OCI-LY7 (cell line): Measurements from ENCODE around the gene CLPTM1.

Source experiments
- EZH2phosphoT487 ChIP-seq: fragments of 200-600 bp; sonication (generic); IDR thresholded peaks from 2 replicates; pipeline ENCODE4 v1.6.1; 2018; ENCODE audit warnings: low read depth, borderline replicate concordance, mild to moderate bottlenecking, mixed run types, antibody characterized with exemption, low read length, moderate library complexity, mixed read lengths
- TF ChIP-seq, protein P1 (sequence below): fragments of 200-600 bp; sonication (generic); conservative IDR thresholded peaks from 2 replicates; pipeline ENCODE4 v1.5.1; 2014; ENCODE audit warnings: mild to moderate bottlenecking, antibody characterized with exemption, low read length, moderate library complexity, mixed read lengths

GRCh38 chr19:44987148-44987675, 32.0 kb downstream of the CLPTM1 start:
- TF ChIP-seq, protein P1, sequence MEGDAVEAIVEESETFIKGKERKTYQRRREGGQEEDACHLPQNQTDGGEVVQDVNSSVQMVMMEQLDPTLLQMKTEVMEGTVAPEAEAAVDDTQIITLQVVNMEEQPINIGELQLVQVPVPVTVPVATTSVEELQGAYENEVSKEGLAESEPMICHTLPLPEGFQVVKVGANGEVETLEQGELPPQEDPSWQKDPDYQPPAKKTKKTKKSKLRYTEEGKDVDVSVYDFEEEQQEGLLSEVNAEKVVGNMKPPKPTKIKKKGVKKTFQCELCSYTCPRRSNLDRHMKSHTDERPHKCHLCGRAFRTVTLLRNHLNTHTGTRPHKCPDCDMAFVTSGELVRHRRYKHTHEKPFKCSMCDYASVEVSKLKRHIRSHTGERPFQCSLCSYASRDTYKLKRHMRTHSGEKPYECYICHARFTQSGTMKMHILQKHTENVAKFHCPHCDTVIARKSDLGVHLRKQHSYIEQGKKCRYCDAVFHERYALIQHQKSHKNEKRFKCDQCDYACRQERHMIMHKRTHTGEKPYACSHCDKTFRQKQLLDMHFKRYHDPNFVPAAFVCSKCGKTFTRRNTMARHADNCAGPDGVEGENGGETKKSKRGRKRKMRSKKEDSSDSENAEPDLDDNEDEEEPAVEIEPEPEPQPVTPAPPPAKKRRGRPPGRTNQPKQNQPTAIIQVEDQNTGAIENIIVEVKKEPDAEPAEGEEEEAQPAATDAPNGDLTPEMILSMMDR: no peak
- TF ChIP-seq EZH2phosphoT487: no peak
